HG03442 (cell line): ENCODE results near the gene AMIGO1.

Experiments
- ATAC-seq: cut with Tn5 transposase; IDR thresholded peaks from one replicate; pipeline ENCODE4 v1.9.1; 2021; ENCODE audit warnings: mild to moderate bottlenecking, moderate library complexity; ENCODE audit not compliant: unreplicated experiment

AMIGO1 gene

DNA sequence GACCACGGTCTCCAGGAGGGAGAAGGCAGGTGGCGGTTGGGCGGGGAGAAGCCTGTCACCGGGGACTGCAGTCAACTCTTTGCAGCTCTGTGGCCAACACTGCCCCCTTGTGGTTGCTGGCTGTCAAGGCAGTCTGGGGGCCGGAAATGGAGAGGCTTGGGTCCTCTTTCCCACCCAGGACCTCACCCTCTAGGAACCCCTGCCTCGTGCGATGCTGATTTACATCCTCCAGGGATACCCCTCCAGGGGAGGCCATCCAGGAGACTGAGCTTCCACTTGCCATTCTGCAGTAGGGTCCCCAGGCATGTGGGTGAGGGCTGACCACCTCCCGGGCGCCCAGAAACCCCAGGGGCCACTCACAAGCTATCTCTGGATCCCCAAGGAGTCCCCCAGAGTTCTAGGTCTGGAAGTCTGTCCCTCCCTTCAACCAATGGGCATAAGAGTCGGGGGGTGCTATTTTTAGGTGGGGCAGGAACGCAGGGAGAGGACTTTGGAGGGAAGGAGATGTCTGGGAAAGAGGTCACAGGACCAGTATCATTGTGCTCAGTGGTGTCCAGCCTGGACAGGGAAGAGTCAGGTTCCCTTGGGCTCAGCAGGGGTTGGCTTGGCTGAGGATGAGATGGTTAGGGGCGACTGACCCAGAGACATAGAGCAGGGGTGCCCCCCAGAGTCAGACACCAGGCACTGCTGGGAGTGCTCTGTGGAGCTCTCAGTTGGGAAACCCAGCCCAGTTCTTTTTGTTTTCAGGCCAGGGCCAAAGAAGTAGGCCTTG lies 23.0 kb upstream of the AMIGO1 start:
- ATAC-seq, result peak; percentile 68

DNA sequence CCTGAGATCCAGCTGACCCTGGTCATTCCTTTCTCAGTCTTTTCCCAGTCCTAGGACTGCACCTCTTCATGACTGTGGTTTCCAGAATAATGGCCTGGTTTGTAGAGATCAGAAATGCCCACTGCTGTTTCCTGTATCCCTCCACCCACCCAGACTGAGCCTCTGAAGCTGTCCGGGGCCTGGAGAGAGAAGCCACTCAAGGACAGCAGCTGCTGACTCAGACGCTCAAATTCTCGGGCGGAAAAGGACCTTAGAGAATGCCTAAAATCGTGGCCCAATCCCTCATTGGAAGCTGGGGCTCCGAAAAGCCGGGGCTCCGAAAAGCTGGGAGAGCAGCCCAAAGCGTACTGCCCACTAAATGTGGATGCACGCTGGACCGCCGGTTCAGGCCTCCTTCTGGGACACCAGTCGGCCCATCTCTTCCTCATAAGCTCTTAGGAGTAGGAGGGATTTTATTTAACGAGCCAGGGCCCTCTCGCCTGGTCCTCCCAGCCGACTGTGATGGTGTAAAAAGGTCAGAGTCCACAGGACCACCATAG lies 22.4 kb upstream of the AMIGO1 start:
- no peak for ATAC-seq

DNA sequence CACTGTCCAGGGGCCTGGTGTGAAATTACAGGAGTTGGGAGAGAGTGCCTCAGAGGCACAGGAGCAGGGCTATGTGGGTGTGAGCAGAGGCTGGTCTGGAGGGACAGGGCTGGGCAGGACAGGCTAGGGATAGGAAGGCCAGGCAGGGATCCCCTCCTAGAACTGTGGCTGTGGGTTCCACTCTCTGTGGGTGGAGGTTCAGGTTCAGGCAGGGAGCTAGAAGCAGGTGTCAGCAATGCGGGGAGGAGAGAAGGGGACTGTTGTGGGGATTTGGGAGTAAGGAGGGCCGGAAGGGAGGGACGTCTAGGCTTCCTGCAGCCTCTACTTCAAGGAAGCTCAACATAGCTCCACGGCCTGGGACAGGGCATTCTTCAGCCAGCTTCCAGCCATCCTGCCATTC lies 21.9 kb upstream of the AMIGO1 start:
- ATAC-seq, result no peak

DNA sequence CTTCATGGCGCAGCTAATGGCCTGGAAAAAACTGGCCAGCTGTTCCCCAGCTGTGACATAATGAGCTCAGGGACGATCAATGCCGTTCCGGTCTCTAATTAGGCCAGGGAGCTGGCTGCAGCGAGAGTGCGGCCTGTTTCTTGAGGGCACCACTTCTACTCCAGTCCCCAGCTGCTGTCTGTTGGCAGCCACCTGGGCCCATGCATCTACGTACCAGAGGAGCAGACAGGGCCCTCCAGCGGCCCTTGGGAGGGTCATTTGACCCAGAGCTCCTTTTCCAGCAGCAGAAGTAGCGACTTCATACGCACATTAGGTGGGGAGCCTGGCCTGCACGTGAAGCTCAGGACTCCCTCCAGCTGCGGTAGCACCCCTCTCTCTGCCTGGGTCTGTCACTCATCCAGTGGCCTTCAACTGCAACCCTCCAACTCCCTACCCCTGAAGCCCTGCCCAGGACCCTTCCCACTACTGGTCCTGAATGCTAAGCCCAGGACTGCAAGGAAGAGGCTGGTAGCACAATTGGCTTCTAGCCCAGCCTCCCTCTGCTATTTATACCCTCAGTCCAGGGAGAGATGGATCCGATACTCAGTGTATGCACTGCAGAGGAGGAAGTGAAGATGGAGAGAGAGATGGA lies 21.0 kb upstream of the AMIGO1 start:
- no peak for ATAC-seq

DNA sequence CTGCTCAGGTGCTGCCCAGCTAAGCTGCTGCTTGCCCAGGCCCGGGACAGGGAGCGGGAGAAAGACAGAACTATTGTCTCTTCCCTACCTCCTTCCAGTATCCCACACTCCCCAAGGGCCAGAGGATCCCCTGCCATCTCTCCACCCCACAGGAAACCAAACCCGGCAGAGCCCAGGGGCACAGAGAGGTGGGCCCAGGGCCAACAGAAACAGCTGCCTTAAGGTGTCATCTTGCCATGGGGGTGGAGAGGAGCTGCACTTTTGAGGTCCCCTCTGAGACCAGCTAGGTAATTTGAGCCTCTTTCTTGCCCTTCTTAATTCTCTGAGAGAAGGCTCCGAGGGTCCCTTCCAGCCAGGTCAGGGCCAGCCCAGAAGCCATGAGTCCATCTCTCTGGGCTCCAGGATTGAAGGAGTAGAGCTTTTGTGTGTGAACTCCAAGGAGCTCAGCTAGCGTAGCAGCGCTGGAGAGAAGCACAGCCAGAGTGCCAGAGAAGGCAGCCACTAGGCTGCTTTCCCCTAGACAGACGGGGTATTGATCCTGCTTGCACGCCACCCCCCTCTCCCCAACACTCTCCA lies 20.4 kb upstream of the AMIGO1 start:
- ATAC-seq, result no peak

DNA sequence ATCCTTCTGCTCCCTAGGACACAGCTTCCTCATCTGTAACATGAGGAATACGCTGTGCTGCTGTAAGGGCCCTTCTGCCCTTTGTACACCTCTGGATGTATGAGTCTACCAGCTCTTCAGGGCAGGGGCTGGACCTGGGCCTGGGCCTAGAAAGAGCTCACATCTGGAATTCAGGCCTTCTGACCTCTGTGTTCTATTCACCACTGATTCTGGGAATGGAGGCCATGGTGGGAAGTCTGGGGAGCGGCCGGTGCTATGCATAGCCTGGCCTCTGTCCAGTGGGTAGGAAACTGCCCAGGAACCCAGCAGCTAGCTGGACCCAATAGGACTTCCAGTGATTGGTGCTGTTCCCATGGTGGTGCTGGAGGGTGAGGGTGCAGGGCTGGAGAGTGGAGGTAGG lies 19.2 kb upstream of the AMIGO1 start:
- ATAC-seq, result no peak

DNA sequence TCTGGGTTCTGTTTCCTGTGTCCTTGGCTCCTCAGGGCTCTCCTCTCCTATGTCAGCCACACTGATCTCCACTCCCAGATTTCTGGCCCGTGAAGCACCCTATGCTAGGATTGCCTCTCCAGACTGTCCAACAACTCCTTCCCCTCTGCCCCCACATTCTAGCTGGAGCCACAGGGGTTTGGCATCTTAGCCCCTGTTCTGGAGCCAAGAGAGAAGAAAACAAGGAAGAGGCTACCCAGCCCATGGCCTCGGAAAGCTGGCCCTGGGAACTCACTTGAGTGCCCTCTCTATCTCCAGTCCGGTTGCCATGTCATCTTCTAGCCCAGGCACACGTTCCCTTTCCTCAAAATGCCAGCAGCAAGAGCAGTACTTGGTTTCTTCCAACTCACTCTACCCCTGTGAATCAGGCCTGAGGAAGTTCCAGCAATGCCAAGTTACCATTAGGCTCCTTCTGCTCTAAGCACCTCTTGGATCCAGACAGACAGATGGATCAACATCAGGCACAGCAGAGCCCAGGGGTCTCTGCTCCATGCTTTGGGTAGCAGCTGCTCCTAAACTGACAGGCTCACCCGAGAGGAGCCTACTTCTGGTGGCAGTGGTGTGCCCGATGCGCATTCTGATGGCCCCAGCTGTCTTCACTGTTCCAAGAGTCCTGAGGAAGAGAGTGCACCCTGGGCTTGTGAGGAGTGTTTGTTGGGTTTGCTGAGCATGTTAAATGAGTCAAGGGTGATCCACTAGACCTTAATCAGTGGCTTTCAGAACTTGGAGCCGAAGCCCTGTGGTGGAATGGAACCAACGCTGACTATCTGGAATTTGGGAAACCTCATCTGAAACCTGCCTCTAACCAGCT lies 18.5 kb upstream of the AMIGO1 start:
- no peak for ATAC-seq

DNA sequence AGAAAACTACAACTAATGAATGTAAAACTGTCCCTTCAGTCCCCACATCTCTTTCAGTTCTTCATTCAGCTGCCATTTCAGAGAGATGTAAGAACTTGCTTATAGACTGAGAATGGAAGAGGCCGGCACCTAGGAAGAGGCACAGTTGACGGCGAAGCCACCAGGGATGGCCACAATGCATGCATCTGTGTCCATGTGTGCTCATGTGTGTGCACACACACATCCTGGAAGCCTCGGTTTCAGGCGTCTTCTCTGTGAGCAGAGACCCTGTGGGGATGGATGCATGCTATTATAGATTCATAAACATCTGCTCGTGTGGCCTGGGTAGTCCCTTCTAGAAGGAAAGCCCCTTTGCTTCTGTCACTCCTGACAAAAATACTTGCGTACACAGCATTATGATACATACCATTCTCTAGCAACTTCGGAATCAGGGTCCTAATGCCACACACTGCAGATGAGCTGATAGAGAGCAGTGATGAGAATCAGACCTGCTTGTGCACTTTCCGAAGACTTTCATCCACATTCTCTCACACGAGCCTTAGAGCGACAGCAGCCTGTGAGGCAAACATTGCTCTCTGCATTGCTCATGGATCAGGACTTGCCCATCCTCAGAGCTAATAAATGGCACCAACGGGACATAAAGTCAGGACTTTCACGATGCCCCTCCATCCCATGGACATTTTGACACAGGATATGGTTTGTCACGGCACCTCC lies 17.7 kb upstream of the AMIGO1 start:
- peak; percentile 50 for ATAC-seq

DNA sequence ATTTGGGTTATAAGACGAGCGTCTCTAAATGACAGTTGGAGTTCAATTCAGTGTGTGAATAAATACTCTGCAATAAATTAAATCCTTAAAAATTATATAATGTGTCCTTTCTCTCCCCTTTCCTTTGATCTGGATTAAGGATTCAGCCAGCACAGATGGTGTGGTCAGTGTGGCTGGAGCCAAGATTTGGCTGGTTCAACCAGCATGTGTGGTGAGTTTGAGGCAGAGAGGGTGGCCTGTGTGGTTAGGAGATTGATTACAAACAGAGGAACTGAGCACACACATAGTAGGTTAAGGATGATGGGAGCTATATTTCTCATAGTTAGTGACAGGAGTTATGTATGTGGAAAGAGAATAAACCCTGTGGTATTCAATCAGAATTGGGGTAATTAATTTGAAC lies 14.2 kb upstream of the AMIGO1 start:
- no peak for ATAC-seq

DNA sequence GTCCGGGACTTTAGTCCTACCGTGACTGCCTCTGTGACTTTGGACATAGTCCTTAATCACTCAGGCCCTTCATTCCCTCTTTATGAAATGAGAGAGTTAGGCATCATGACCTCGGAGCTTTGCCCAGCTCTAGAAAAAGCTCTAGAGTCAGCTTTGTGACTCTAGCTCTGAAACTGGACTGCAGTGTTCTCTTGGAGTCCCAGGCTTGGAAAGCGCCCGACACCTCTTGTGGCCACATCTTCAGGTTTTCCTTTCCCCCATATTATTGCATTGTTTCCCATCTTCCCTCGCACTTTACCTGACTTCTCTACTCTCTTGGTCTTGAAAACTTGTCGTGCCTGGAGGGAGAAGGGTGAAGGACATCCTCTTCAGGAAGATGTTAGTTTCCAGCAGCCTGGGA lies 12.5 kb upstream of the AMIGO1 start:
- no peak for ATAC-seq

DNA sequence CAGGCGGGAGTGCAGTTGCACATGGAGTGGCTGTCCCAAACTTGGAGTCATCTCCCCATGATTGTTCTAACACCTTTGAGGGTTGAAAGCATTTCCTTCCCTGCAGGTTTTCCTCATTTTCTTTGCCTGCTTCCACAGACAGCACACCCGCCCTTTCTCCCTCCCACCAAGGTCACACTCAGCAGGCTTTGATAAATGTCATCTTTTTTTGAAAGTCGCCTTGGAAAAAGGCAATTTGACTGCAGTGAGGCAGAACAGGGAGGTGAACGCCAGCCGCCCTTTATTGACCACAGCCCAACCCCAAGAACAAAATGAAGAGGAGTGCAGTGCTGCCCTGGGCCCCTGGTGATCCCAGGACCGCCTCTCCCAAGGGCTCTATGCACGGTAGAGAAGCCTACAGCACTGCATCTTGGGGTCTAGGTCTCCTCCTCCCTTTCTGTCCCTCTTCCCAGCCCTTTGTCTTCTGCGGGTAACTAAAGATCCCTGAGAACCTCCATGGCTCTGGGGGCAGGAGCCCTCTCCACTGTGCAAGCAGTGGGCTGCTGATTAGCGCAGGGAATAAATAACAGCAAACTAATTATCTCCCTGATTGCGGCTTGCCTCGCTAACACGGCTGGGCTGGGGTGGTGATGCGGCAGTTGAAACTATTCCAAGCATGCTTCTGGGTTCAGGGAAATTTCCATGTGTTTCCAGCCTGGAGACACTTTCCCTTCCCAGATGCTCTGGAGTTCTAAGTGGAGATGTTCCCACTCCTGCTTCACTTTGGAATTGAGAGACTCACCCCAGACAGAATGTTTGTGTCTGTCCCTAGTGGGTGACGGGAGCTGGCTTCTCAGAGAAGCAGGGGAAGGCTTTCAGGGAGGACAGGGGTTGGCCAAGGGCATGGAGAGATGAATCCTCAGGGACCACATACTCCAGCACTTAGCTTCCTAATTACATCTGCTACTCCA lies 11.8 kb upstream of the AMIGO1 start:
- ATAC-seq, result no peak

DNA sequence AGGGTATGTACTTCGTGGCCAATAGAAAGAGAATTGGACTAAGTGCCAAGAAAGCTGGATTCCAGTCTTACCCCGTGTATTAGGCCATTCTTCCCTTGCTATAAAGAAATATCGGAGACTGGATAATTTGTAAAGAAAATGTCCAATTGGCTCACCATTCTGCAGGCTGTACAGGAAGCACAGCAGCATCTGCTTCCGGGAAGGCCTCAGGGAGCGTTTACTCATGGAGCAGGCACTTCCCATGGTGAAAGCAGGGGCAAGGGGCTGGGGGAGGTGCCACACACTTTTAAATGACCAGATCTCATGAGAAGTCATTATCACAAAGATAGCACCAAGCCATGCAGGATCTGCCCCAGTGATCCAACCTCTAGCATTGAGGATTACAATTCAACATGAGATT lies 7.8 kb upstream of the AMIGO1 start:
- ATAC-seq, result no peak

DNA sequence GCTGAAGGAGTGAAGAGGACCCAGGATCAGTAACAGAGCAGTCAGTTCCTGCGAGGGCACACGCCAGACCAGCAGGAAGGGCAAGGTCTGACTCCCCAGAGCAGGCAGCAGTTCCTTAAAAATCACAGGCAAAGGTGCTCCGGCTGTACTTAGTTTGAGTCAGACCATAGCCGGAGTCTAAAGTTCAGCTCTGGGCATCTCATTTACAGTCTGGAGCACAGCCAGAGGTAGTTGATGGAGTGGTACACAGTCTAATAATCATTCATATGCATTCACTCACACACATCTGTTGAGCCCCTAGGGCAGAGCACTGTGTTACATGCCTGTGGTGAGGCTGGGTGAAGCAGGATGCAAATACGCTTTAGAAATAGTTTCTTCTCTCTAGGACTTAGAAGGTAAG lies 7.3 kb upstream of the AMIGO1 start:
- ATAC-seq, result no peak

DNA sequence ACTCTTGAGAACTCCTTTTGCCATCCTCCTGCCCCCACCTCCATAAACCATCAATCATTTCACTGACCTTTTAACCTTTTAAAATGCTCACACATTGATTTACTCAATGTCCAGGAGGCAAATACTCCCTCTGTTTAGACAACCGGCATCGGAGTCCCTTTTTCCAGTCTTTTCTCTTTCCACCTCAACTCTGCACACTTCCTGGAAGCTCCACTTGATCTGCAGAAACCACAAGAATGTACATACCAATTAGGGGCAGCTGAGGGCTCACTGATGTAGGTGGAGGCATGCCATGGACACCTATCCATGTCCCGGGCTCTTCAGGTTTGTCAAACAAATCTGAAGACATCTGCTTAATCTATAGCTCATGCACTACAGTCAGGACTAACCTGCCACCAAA lies 5.3 kb upstream of the AMIGO1 start:
- ATAC-seq, result no peak

DNA sequence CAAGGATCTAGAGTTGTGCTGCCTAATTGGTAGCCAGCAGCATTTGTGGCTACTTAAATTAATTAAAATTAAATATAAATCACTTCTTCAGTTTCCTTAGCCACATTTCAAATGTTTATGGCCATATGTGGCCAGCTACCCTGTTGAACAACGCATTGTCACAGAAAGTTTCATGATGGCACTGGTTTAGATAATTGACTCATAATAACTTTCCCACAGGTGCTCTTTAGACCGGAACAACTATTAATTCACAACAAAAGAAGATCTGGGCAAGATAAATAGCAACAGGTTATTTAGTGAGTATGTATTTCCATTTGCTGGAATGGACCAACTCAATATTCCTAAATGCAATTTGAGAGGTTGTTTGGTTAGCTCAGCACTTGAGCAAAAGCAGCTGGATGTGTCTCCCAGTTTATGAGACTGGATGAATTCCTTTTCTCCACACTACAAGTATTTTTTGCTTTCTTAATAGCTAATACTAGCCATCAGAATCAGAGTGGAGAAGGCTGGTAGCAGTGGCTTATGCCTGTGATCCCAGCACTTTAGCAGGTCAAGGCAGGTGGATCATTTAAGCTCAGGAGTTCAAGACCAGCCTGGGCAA lies 3.7 kb upstream of the AMIGO1 start:
- no peak for ATAC-seq

DNA sequence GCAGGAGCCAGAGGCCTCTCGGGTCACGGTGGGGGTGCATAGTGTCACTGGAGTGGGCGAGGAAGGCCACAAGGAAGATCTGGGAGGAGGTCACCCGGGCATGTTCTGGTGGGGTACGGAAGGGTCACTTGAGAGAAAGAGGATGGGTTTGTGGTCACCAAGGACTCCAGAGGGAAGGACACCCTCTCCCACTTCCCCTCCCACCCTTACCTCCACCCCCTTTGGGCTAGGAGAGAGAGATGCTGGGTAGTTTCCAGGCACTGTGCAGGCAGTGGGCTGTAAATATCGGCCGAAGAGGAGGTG lies 703 bp downstream of the AMIGO1 start:
- no peak for ATAC-seq

DNA sequence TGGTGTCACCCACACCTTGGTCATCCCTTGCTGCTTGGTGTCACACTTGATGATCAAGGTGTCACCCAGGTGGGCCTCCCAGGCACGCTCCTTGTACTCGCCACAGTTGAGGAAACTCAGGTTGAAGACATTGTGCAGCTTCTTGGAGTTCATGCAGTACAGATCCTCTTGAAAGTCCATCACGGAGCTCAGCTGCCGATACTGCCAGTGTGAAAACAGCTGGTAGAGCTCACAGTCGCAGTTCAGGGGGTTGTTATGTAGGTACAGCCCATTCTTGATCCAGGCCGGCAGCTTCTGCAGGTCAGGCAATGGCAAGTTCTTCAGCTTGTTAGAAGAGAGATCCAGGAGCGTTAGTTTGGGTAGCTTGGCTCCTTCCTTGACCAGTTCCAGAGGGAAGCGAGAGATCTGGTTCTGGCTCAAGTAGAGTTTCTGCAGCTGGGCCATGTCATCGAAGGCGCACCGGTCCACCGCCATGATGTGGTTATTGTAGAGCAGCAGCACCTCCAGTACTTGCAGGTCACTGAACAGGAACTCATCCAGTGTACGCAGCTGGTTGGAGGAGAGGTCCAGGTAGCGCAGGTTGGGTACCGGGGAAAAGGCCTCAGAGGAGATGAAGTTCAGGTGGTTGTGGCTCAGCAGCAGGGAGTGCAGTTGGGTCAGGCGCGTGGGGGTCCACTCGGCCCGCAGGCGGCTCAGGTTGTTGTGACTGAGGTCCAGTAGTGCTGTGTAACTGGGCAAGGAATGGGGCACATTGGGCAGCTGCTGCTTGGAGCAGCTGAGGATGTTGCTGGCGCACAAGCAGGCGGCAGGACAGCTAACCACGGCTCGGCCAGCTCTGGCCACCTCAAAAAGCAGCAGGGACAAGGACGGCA lies 1.3 kb downstream of the AMIGO1 start:
- ATAC-seq, result no peak

DNA sequence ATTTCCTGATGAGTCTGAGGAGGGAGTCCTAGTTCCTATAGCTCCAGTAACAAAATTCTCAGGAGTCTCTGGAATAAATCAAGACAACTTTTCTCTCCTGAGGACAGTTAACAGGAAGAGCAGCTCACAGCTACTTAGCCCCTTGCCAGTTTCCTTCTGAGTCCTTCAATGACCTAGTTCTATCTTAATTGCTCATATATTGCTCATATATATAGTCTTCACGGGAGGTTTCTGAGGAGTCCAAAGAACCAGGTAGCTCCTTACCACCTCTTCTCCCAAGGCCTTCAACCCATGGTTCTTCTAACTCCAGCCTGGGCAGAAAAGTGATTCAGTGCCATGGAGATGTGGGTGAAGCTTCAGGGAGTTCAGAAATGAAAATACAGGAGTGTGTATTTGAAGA lies 4.6 kb downstream of the AMIGO1 start:
- ATAC-seq, result no peak
